Stimulated activated CD8-positive, alpha-beta memory T cell treated with anti-CD3 and anti-CD28 coated beads, Interleukin-15, amount 100 ng/mL, for 1 hour (primary cell): ENCODE measurements around the gene PHAF1.
"Not testable (repeated sequence)": the region's sequence is repeated elsewhere in the genome, so short reads cannot be mapped to it uniquely, and the experiment has no call there.

Experiments
- DNase-seq: peaks from one replicate; pipeline ENCODE4 v3.0.0-alpha.2; 2020; ENCODE audit warnings: low read depth

PHAF1 gene

GRCh38 chr16:67105246-67105645 lies 4.5 kb upstream of the PHAF1 start:
- no peak for DNase-seq

DNA sequence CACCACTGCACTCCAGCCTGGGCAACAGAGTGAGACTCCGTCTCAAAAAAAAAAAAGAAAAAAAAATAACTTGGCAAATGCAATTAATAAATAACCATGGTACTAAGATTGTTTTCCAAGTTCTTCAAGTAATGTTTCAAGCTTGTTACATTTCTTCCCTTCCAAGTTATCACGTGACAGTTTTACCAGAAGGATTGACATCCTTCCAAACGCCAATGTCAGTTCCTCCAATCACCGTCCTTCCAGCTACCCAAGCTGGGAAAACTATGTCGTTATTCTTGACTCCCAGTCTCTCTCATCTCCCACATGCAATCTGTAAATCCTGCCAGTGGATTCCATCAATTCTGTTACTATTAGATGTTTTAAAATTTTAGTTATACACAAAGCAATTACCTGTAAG lies 3.9 kb upstream of the PHAF1 start:
- DNase-seq = no peak

DNA sequence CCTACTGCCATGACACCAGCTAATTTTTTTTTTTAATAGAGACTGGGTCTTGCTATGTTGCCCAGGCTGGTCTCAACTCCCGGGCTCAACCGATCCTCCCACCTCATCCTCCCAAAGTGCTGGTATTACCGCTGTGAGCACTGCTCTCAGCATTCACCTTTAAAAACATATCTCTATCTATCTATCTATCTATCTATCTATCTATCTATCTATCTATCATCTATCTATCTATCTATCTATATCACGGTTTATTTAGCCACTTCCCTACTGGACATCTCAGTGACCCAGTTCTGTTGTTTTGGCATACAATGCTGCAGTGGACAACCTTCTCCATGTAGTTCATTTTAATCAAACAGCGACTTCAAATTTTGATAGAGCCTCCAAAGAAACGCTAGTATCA lies 1.3 kb upstream of the PHAF1 start:
- no peak for DNase-seq

DNA sequence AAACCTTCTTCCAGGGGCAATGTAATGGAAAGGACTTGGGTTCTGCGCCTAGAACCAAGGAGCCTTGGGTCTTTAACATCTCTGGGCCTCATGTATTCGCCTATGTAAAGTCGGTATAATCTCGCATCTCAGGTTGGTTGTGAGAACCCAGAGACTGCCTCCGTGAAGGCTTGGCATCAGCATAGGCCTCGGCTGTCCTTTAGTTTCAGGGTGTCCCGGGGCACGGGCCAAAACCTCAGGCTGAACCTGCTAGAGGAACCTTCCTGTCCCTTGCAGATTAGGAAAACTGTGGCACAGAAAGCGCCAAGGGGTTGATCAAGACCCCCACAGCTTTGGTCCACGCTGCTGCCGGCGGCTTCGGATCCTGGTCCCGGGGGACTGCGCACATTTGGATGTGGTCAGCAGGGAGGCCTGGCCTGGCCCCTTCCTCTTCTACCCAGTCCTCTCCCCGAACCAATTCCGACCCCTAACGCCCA lies 772 bp upstream of the PHAF1 start:
- no peak for DNase-seq

- DNase-seq = no peak
Measured at GRCh38 chr16:67111951-67112444, 2.3 kb downstream of the PHAF1 start.

- no peak for DNase-seq
Measured at GRCh38 chr16:67112591-67113399, 3.1 kb downstream of the PHAF1 start.

DNA sequence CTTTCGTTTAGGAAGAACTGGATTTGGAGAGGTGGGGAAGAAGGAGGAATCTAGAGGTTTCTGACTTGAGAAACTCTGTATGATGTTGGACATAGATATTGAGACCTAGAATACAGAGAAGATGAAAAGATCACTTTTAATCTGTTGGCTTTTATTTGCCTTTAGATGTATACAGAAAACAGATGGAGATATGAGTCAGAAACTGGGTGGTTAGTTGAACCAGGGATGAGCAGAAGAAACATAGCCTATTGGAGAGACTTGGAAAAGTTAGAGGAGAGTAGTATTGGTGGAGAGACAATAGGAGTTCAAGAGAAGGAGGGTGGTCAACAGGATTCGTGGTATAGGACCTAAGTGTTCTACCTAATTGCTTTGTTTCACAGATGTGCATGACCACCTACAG lies 5.1 kb downstream of the PHAF1 start:
- no peak for DNase-seq

DNA sequence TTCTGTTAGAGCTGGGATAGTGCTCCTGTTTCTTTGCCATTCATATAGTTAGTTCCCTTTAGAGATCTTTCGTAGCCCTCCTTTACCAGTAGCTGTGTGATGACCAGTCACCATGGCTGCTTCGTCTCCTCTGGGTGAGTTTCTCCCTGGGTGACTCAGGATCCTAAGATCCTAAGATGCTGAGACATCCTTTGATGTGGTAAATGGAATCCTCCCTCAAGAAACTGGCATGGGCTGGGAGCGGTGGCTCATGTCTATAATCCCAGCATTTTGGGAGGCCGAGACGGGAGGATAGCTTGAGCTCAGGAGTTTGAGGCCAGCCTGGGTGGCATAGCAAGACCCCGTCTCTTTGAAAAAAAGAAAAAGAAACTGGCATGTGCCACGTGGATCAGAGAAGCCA lies 5.9 kb downstream of the PHAF1 start:
- DNase-seq = no peak

DNA sequence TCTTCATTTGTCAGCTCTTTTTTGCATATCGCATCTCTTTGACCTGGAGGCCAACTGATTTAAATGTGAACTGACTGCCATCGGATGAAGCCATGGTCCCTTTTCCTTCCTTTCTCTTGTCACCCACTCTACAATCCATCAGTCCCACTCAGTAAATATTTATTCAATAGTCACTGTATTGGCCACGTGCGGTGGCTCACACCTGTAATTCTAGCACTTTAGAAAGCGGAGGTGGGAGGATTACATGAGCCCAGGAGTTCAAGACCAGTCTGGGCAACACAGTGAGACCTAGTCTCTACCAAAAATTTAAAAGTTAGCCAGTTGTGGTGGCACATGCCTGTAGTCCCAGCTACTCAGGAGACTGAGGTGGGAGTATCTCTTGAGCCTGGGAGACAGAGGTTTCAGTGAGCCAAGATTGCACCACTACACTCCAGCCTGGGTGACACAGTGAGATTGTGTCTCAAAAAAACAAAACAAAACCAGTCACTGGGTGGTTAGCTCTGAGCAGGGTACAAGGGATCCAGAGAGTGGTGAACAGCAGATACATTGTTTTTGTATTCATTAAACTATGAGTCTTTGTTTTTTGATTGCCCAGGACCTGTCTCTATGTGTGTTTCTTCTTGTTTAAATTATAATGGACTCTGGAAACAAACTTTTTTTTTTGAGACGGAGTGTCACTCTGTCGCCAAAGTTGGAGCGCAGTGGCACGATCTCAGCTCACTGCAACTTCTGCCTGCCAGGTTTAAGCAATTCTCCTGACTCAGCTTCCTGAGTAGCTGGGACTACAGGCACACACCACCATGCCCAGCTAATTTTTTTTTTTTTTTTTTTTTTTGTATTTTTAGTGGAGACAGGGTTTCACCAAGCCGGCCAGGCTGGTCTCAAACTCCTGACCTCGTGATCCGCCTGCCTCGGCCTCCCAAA lies 6.9 kb downstream of the PHAF1 start:
- no peak for DNase-seq

- DNase-seq = no peak
Measured at GRCh38 chr16:67117716-67118115, 8.0 kb downstream of the PHAF1 start.

GRCh38 chr16:67120025-67120424 lies 10.3 kb downstream of the PHAF1 start:
- no peak for DNase-seq

GRCh38 chr16:67122799-67123198 lies 13.1 kb downstream of the PHAF1 start:
- DNase-seq = not testable (repeated sequence)

DNA sequence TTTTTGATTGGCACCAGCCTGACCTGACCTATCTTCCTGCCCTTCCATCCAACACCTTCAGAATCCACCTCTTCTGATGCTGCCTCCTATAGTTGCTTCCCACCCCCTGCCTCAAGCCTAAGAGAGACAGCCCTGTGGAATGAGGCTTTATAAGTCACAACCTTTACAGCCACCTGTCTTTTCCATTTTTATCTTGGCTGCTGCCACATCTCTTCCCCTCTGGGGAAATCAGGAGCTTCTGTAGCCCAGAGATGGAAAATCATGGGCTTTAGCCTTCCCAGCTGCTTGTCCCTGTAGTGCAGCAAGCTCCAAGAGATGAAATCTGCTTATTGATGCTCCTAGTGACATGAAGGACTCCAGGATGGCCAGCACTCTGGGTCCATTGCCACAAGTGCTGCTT lies 18.7 kb downstream of the PHAF1 start:
- DNase-seq = no peak

DNA sequence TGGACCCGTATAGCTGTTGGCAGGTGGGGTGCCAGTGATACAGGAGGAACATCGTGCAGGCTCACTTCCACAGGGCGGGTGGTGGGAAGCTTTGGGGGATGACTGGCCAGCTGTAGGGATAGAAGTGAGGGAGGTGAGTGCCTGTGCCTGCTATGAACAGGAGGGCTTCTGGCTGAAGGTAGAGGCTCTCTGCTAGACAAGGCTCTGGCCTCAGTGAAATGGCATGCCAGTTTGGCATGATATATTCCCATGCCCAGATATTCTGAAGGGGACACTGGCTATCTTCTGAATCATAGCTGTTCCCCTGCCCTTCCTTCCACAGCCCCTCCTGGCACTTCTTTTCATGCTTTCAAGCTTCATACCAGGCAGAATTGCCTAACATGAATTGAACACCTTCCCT lies 19.1 kb downstream of the PHAF1 start:
- no peak for DNase-seq

GRCh38 chr16:67129422-67129821 lies 19.7 kb downstream of the PHAF1 start:
- DNase-seq = no peak

- no peak for DNase-seq
Measured at GRCh38 chr16:67137605-67138004, 27.9 kb downstream of the PHAF1 start.

DNA sequence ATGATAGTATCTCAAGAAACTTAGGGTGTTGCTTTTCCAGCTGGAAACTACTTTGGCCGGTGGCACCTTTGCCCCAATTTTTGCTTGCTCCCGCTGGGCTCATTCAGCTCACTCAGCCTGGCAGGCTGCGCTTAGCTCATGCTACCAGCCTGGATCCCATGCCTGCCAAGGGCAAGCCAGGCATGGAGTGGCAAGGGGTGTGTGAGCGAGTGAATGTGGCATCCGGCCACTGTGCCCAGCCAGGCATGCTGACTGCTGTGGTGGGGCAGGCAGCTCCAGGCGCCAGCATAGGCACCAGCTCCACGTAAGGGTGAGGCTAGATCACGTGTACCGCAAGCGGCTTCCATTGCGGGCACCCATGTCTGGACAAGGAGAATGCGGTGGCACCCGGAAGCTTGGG lies 31.6 kb downstream of the PHAF1 start:
- DNase-seq = no peak

DNA sequence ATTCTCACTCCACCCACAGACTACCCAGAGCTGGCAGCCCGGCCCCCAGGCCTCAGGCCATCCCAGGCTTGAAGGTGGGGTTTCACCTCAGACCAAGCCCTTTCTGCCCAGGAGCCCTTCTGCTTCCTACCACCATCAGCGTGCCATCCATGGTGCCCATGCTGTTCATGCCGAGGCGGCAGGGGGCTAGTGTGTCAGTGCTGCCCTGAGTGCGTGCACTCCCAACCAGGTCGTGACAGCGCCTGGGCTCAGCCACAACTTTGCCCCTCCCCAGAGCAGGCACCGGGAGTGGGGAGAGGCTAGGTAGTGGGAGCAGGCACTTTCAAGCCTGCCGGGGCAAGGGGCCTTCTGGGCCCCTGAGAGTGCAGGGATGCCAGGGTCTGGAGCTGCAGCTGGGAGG lies 32.6 kb downstream of the PHAF1 start:
- no peak for DNase-seq

DNA sequence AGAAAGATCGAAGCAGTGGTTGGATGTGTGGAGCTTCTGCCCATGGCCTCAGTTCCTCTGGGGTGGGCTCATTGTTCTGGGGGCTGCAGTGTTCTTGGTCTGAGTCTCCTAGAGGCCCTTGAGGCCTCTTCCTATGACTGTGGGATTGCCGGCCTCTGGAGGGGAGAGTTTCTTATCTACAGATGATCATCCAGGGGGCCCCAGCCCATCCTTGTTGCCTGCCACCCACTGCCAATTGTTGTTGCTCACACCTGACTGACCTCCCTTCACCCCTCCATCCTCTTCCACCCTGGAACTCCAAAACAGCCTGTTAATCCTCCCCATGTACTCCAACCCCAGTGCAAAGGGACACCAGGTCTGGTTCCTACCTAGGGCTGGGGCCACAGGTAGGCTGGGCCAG lies 35.2 kb downstream of the PHAF1 start:
- no peak for DNase-seq

DNA sequence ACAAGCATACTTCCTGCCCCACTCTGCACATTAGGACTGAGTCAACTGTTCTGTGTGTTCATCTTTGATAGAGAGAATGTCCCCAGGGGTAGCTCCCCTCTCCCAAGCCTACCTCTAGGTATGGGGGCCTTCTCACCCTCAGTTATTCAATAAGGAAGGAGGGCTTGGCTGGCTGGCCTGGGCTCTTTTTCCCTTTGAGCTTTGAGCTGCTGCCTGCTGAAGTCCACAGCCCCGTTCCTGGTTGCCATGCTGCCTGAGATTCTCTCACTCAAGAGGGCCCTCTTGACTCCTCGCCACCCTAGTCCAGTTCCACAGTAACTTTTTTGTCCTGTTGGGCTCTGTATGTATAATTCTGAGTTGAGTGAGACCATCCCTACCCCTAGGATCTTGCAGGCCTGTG lies 36.0 kb downstream of the PHAF1 start:
- no peak for DNase-seq

DNA sequence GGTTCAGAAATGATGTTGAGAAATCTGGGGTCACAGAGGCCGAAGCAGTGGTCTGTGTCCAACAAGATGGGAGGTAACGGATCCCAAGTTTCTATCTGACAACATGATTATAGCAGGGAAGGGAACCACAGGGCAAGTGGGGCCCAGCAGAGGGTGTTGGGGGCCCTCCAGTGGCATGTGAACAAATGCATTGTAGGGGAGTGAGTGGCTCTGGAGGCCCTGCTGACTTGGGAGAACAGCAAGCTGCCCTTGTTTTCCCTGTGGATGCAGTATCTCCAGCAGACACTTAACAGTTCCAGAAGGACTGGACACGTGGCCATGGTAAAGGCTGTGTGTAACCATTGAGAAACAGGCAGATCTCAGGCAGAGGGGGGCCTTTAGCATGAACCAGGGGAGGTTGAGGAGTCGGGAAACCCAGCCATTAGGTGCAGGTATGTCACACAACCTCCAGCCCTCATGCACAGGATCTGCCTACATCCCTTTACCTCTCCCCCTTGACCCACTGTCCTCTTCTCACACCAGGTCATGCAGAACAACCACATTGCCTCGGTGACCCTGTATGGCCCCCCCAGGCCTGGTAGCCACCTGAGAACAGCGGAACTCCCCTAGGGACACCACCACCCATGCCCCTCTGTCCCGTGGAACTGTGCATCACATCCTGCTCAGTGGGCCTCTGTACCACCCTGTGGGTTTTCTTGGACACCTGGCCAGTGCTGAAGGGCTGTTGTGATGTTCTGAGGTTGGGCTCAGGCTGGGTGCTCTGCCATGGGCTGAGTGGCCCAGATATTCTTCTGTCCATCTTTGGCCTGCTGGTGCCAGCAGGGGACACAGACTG lies 37.0 kb downstream of the PHAF1 start:
- DNase-seq = no peak
